GM12878 (cell line): ENCODE measurements around the gene LRR1. TPM values are rescaled to one million over a fixed set of nuclear protein-coding genes. Genes with fewer than 3 reads are reported as not detected.

Source experiments
- ATF2 ChIP-seq: IDR thresholded peaks from 2 replicates; pipeline ENCODE4 v1.6.1; 2012; ENCODE audit warnings: low read length, inconsistent platforms
- CBX5 ChIP-seq: sonication (generic); IDR thresholded peaks from 2 replicates; pipeline ENCODE4 v1.6.1; 2016; ENCODE audit warnings: low read depth, moderate library complexity, mild to moderate bottlenecking, inconsistent platforms
- CHD4 ChIP-seq: fragments of 200-600 bp; sonication (generic); IDR thresholded peaks from 2 replicates; pipeline ENCODE4 v1.6.1; 2016; ENCODE audit warnings: mild to moderate bottlenecking
- CTCF ChIP-seq, 3 experiments: IDR thresholded peaks in 2 of 3; conservative IDR thresholded peaks in 1 of 3; 2 replicates each; pipeline ENCODE4 v1.5.1; 2011; ENCODE audit warnings: low read depth in 3 of 3, low read length in 3 of 3, mild to moderate bottlenecking in 3 of 3, control low read depth in 2 of 3, moderate library complexity in 2 of 3, inconsistent platforms in 1 of 3, mixed read lengths in 1 of 3; ENCODE audit not compliant: control insufficient read depth in 2 of 3, insufficient read depth in 1 of 3; ENCODE audit errors: extremely low read depth in 1 of 3
- KLF5 ChIP-seq: fragments of 450-650 bp; IDR thresholded peaks from 2 replicates; pipeline ENCODE4 v1.6.1; 2014; ENCODE audit warnings: mild to moderate bottlenecking; ENCODE audit not compliant: partially characterized antibody
- MAX ChIP-seq: IDR thresholded peaks from 2 replicates; pipeline ENCODE4 v1.6.1; 2012; ENCODE audit warnings: low read depth, low read length, improper control_type of control experiment
- NFIC ChIP-seq: IDR thresholded peaks from 2 replicates; pipeline ENCODE4 v1.6.1; 2012; ENCODE audit warnings: low read depth, mild to moderate bottlenecking, inconsistent platforms, low read length, moderate library complexity
- NFXL1 ChIP-seq: fragments of 450-650 bp; IDR thresholded peaks from 2 replicates; pipeline ENCODE4 v1.6.1; 2017; ENCODE audit warnings: antibody characterized with exemption, mild to moderate bottlenecking, borderline replicate concordance
- NKRF ChIP-seq: fragments of 450-650 bp; conservative IDR thresholded peaks from 2 replicates; pipeline ENCODE4 v1.6.1; 2017; ENCODE audit warnings: mild to moderate bottlenecking, moderate library complexity
- NR2C1 ChIP-seq: fragments of 450-650 bp; IDR thresholded peaks from 2 replicates; pipeline ENCODE4 v1.6.1; 2017; ENCODE audit warnings: antibody characterized with exemption, mild to moderate bottlenecking, moderate library complexity
- RAD21 ChIP-seq: IDR thresholded peaks from 2 replicates; pipeline ENCODE4 v1.6.1; 2011; ENCODE audit warnings: mild to moderate bottlenecking, low read depth, low read length, moderate library complexity; ENCODE audit not compliant: insufficient read depth
- REST ChIP-seq: IDR thresholded peaks from 2 replicates; pipeline ENCODE4 v1.6.1; 2012; ENCODE audit warnings: mild to moderate bottlenecking, low read depth, low read length
- YY1 ChIP-seq: IDR thresholded peaks from 2 replicates; pipeline ENCODE4 v1.6.1; 2011; ENCODE audit warnings: low read depth, mild to moderate bottlenecking, low read length
- ZNF207 ChIP-seq: fragments of 450-650 bp; IDR thresholded peaks from 2 replicates; pipeline ENCODE4 v1.6.1; 2014; ENCODE audit warnings: antibody characterized with exemption, mild to moderate bottlenecking, borderline replicate concordance
- polyA plus RNA-seq, 11 experiments: library from polyadenylated mRNA; depleted of rRNA in 4 of 11; unstranded in 6 of 11; stranded (reverse) in 5 of 11; fragments of >200 nt; fragmentation: Nextera tagmentation in 4 of 11; fragmentation: Illumina TruSeq in 1 of 11; extraction: Ambion mirVana in 4 of 11; extraction: Trizol in 1 of 11; gene quantifications; 1 replicate in 1 of 11; 2 replicates in 10 of 11; pipeline versions ENCODE4 v1.2.1 to v1.2.3, GENCODE V29; 2011 to 2016; ENCODE audit warnings: inconsistent platforms in 2 of 11, missing spikeins in 2 of 11, low read depth in 1 of 11
- total RNA-seq, 4 experiments: library from RNA; depleted of rRNA in 3 of 4; stranded (reverse); fragments of >200 nt in 3 of 4; fragmentation: Illumina TruSeq in 1 of 4; extraction: Trizol in 1 of 4; gene quantifications; 2 replicates each; pipeline versions ENCODE4 v1.2.1 to v1.2.3, GENCODE V29; 2013 to 2021

The LRR1 gene
- total and polyA plus RNA-seq, 10 of the 15 experiments (the other 5 are each of a cell fraction or from before 2014, with no cell fraction given): 36.9 to 110 (median 53.1) TPM

- no peak for TF ChIP-seq REST
- no peak for TF ChIP-seq MAX
- TF ChIP-seq ZNF207: peak; percentile 92
- peak; percentile 16; the same call in 1 of the 2 replicates for TF ChIP-seq NKRF
- no peak for TF ChIP-seq NFXL1
- peak; percentile 44 for TF ChIP-seq RAD21
- TF ChIP-seq NFIC: peak; percentile 48; the same call in 1 of the 2 replicates
- no peak for TF ChIP-seq CHD4
- TF ChIP-seq NR2C1: no peak
- TF ChIP-seq CTCF (IDR thresholded peaks at IDR 0.05 in 2 of 3, conservative IDR thresholded peaks at IDR 0.05 in 1 of 3; ENCODE audit: control insufficient read depth in 2 of 3, extremely low read depth in 1 of 3, insufficient read depth in 1 of 3, low read depth in 3 of 3, low read length in 3 of 3): peak; percentile 56 to 82 (median 82)
- peak; percentile 22 for TF ChIP-seq KLF5
- peak; percentile 86; the same call in 1 of the 2 replicates for TF ChIP-seq CBX5
- TF ChIP-seq YY1: peak; percentile 21; the same call in 1 of the 2 replicates
- TF ChIP-seq ATF2: peak; percentile 83
Measured at GRCh38 chr14:49586673-49587460, 11.9 kb upstream of the LRR1 start (continued).
